GM12873 (cell line): ENCODE data around the gene OR2D3.

Experiments
- TF ChIP-seq, protein P1 (sequence below): IDR thresholded peaks from 2 replicates; pipeline ENCODE4 v1.5.1; 2012; ENCODE audit warnings: low read depth, mild to moderate bottlenecking, moderate library complexity, low read length, control low read depth; ENCODE audit not compliant: insufficient read depth; ENCODE audit errors: missing control alignments

OR2D3 gene, protein sequence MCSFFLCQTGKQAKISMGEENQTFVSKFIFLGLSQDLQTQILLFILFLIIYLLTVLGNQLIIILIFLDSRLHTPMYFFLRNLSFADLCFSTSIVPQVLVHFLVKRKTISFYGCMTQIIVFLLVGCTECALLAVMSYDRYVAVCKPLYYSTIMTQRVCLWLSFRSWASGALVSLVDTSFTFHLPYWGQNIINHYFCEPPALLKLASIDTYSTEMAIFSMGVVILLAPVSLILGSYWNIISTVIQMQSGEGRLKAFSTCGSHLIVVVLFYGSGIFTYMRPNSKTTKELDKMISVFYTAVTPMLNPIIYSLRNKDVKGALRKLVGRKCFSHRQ

DNA sequence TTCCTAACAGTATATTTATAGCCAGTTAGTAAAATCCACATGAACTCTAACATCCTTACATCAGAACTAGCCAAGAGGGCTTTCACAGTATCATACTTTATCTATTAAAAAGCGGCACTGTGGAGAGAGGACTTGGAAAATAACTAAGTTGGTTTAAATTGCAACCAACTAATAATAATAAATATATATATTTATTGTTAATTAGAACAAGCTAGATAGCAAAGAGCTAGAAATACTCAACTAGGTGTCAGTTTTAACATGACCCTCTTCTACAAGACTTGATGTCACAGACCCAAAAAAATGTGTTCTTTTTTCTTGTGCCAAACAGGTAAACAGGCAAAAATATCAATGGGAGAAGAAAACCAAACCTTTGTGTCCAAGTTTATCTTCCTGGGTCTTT lies at the start of gene OR2D3:
Gene OR2D3 (plus strand): TSS at position 301 of the 400 bp plus-strand sequence. CDS start 0 bp downstream, at position 301.
- TF ChIP-seq, protein P1, sequence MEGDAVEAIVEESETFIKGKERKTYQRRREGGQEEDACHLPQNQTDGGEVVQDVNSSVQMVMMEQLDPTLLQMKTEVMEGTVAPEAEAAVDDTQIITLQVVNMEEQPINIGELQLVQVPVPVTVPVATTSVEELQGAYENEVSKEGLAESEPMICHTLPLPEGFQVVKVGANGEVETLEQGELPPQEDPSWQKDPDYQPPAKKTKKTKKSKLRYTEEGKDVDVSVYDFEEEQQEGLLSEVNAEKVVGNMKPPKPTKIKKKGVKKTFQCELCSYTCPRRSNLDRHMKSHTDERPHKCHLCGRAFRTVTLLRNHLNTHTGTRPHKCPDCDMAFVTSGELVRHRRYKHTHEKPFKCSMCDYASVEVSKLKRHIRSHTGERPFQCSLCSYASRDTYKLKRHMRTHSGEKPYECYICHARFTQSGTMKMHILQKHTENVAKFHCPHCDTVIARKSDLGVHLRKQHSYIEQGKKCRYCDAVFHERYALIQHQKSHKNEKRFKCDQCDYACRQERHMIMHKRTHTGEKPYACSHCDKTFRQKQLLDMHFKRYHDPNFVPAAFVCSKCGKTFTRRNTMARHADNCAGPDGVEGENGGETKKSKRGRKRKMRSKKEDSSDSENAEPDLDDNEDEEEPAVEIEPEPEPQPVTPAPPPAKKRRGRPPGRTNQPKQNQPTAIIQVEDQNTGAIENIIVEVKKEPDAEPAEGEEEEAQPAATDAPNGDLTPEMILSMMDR: no peak

GRCh38 chr11:6871278-6871677 lies 49.5 kb upstream of the OR2D3 start:
- TF ChIP-seq, protein P1: no peak

DNA sequence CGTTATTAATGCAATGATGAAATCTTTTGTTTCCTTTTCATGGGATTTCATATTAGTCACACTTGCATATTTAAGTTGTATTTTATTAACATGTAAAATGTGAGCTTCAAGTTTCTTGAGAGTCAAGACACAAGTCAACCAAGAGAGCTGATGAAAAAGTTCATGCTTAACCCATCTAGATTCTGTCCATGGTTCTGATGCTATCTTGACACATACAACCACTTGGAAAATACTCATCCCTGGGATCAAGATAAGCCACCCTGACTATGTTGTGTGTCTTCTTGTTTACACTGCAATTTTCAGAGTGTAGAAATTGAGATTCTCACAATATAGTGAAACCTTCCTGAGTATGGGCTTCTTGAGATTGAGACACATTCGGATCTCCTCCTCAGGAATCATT lies 45.0 kb upstream of the OR2D3 start:
- TF ChIP-seq, protein P1: no peak

DNA sequence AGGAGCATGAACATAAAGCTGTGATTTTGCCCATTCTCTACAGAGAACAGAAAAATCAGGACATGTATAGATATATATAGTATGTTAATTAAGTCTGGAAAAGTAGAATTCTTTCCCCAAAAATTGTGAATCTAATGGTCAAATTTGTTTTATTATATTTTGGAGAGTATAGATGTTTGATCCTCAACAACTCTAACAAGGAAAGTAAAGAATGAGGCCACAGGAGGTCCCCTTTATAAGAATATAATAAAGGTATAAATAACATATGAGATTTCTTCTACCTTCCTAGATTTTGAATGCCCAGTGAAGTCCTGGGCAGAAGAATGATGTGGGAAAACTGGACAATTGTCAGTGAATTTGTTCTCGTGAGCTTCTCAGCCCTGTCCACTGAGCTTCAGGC lies 44.5 kb upstream of the OR2D3 start, which contains the start of gene OR10A4:
Gene OR10A4 (plus strand): TSS at position 301 of the 400 bp plus-strand sequence. CDS start 23 bp downstream, at position 324.
- TF ChIP-seq, protein P1: no peak

- TF ChIP-seq, protein P1: no peak
These were observed 43.9 kb upstream of the OR2D3 start for GRCh38 chr11:6876914-6877313.

DNA sequence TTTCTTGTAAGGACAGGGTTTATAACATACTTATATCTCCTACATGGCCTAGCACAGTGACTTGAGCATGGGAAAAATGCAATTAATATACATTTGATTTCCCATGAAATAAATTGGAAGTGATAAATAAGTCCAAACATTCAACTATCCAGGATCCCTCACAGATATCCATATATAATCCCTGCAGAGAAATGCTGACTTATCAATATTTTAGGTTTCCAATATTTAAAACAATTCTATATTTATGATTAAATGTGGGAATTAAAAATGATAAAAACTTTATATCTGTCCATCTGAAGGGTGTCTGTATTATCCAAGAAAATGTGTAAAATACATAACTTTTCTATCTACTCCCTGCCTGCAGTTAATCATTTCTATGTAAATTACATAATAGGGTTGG lies 38.1 kb upstream of the OR2D3 start:
- TF ChIP-seq, protein P1: no peak

- TF ChIP-seq, protein P1: no peak
These were observed 32.0 kb upstream of the OR2D3 start for GRCh38 chr11:6888830-6889229.
